Tibial nerve (tissue), 4 donors: ENCODE measurements around the gene TTC7B.

Experiments used
- CTCF ChIP-seq, 5 experiments: fragments of 200-600 bp in 3 of 5; fragments of 450-650 bp in 2 of 5; sonication (generic) in 3 of 5; IDR thresholded peaks; one replicate each; pipeline ENCODE4 v1.5.1; 2016 to 2019; ENCODE audit warnings: antibody characterized with exemption in 5 of 5, mild to moderate bottlenecking in 3 of 5, moderate library complexity in 2 of 5
- EP300 ChIP-seq, 2 donors: sonication (generic); formaldehyde crosslinking; IDR thresholded peaks; one replicate each; pipeline ENCODE4 v1.6.1; 2017; ENCODE audit warnings: antibody characterized with exemption in 2 of 2, mild to moderate bottlenecking in 1 of 2
- POLR2A ChIP-seq, 2 donors: fragments of 450-650 bp; IDR thresholded peaks; one replicate each; pipeline ENCODE4 v1.6.1; 2017; ENCODE audit warnings: antibody characterized with exemption in 2 of 2, mild to moderate bottlenecking in 2 of 2, moderate library complexity in 2 of 2

- no peak for TF ChIP-seq CTCF (IDR thresholded peaks at IDR 0.05)
- TF ChIP-seq POLR2A (IDR thresholded peaks at IDR 0.05): no peak
- TF ChIP-seq EP300 (IDR thresholded peaks at IDR 0.05): no peak
Observed at GRCh38 chr14:90750191-90750590, 66.0 kb downstream of the TTC7B start.
